Smooth muscle cell (in vitro differentiated cells): Measurements from ENCODE around the gene SERPINF2. TPM values are rescaled to one million over a fixed set of nuclear protein-coding genes. Genes with fewer than 3 reads are reported as not detected.

Experiments used
- DNase-seq: peaks from one replicate; lab custom pipeline; 2025; ENCODE audit not compliant: unreplicated experiment; lab: John Stamatoyannopoulos, UW
- H2AFZ ChIP-seq: fragments of 200-600 bp; sonication (generic); 2 replicates; pipeline ENCODE4 v1.6.0; 2016; ENCODE audit warnings: antibody characterized with exemption, low read depth, mild to moderate bottlenecking
- H3F3A ChIP-seq: fragments of 200-600 bp; sonication (generic); 2 replicates; pipeline ENCODE4 v1.6.0; 2017; ENCODE audit warnings: antibody characterized with exemption, low read depth
- H3K27ac ChIP-seq: fragments of 200-600 bp; sonication (generic); 2 replicates; pipeline ENCODE4 v1.5.1; 2016; ENCODE audit warnings: low read depth, mild to moderate bottlenecking
- H3K27me3 ChIP-seq: fragments of 200-600 bp; sonication (generic); 2 replicates; pipeline ENCODE4 v1.6.1; 2016; ENCODE audit warnings: low read depth, mild to moderate bottlenecking
- H3K36me3 ChIP-seq: fragments of 200-600 bp; sonication (generic); 2 replicates; pipeline ENCODE4 v1.5.1; 2016; ENCODE audit warnings: low read depth
- H3K4me1 ChIP-seq: fragments of 200-600 bp; sonication (generic); 2 replicates; pipeline ENCODE4 v1.5.1; 2016; ENCODE audit warnings: low read depth
- H3K4me2 ChIP-seq: fragments of 200-600 bp; sonication (generic); 2 replicates; pipeline ENCODE4 v1.6.0; 2016; ENCODE audit warnings: mild to moderate bottlenecking
- H3K4me3 ChIP-seq: fragments of 200-600 bp; sonication (generic); 2 replicates; pipeline ENCODE4 v1.5.1; 2016; ENCODE audit warnings: mild to moderate bottlenecking
- H3K79me2 ChIP-seq: fragments of 200-600 bp; sonication (generic); 2 replicates; pipeline ENCODE4 v1.6.0; 2016; ENCODE audit warnings: low read depth, mild to moderate bottlenecking
- H3K9ac ChIP-seq: fragments of 200-600 bp; sonication (generic); 2 replicates; pipeline ENCODE4 v1.6.0; 2016; ENCODE audit warnings: low read depth
- H3K9me3 ChIP-seq: fragments of 200-600 bp; sonication (generic); replicated peaks from 2 replicates; pipeline ENCODE4 v1.5.1; 2016; ENCODE audit warnings: low read depth
- H4K20me1 ChIP-seq: fragments of 200-600 bp; sonication (generic); 2 replicates; pipeline ENCODE4 v1.6.0; 2016; ENCODE audit warnings: low read depth
- WGBS: methylation state at CpG from one replicate; pipeline ENCODE4 v1.1.7; 2016; ENCODE audit warnings: low lambda C conversion rate; 5-methylcytosine and 5-hydroxymethylcytosine counted together
- polyA plus RNA-seq: library from polyadenylated mRNA; unstranded; fragments of >200 nt; fragmentation: Nextera tagmentation; extraction: Ambion mirVana; gene quantifications from 2 replicates; pipeline ENCODE4 v1.2.1, GENCODE V29; 2016
- total RNA-seq: library from RNA; depleted of rRNA; stranded (reverse); fragments of >200 nt; gene quantifications from 2 replicates; pipeline ENCODE4 v1.2.3, GENCODE V29; 2014
- TF ChIP-seq, protein P1 (sequence below): fragments of 200-600 bp; sonication (generic); IDR thresholded peaks from 2 replicates; pipeline ENCODE4 v1.5.1; 2017; ENCODE audit warnings: borderline replicate concordance, mild to moderate bottlenecking, antibody characterized with exemption; ENCODE audit not compliant: insufficient read depth, poor library complexity, severe bottlenecking

SERPINF2 gene
- total and polyA plus RNA-seq, 2 experiments from 2014 or later, result 0.18 to 0.22 TPM

DNA sequence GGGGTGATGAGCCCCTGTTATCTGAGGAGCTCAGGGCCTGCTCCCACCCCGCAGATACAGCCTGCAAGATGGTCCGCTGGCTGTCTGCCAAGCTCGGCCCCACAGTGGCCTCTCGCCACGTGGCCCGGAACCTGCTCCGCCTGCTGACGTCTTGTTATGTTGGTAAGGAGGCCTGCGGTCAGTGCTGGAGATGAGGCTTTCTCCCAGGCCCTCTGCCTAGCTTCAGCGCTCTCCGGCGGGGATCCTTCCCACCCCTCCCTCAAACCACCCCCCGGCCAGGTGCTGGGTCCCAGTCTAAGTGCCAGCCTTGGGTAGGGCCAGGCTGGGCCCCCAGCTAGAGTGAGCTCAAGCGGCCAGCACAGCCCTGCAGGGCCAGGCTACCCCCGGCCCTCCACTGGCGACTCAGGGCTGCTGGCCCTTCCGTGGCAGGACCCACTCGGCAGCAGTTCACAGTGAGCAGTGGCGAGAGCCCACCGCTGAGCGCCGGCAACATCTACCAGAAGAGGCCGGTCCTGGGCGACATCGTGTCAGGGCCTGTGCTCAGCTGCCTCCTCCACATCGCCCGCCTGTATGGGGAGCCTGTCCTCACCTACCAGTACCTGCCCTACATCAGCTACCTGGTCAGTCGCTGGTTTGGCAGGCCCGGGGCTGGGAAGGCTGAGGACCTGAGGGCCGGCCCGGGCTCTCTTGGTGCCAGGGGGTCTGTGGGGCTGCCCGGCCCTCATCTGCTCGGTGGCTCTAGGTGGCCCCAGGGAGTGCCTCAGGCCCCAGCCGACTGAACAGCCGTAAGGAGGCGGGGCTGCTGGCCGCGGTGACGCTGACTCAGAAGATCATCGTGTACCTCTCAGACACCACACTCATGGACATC lies 12.1 kb upstream of the SERPINF2 start:
- Histone ChIP-seq H4K20me1 (no peaks in the 10 kb centered on the region), H2AFZ (no peak overlapping the region), H3K27me3 (no peaks in the 10 kb centered on the region), H3K36me3 (no peaks in the 10 kb centered on the region), H3K27ac (peak overlapping the region; percentile 44), H3K9me3 (no peaks in the 10 kb centered on the region), H3K4me1 (no peaks in the 10 kb centered on the region), H3K9ac (peak overlapping the region; percentile 29), H3K4me2 (no peak overlapping the region), H3K4me3 (no peak overlapping the region), H3F3A (no peaks in the 10 kb centered on the region), H3K79me2 (no peaks in the 10 kb centered on the region)
- TF ChIP-seq, protein P1, sequence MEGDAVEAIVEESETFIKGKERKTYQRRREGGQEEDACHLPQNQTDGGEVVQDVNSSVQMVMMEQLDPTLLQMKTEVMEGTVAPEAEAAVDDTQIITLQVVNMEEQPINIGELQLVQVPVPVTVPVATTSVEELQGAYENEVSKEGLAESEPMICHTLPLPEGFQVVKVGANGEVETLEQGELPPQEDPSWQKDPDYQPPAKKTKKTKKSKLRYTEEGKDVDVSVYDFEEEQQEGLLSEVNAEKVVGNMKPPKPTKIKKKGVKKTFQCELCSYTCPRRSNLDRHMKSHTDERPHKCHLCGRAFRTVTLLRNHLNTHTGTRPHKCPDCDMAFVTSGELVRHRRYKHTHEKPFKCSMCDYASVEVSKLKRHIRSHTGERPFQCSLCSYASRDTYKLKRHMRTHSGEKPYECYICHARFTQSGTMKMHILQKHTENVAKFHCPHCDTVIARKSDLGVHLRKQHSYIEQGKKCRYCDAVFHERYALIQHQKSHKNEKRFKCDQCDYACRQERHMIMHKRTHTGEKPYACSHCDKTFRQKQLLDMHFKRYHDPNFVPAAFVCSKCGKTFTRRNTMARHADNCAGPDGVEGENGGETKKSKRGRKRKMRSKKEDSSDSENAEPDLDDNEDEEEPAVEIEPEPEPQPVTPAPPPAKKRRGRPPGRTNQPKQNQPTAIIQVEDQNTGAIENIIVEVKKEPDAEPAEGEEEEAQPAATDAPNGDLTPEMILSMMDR, result no peak
- DNase-seq, result no peak
- 85% methylated on average over 39 of the region's 40 CpGs for WGBS

DNA sequence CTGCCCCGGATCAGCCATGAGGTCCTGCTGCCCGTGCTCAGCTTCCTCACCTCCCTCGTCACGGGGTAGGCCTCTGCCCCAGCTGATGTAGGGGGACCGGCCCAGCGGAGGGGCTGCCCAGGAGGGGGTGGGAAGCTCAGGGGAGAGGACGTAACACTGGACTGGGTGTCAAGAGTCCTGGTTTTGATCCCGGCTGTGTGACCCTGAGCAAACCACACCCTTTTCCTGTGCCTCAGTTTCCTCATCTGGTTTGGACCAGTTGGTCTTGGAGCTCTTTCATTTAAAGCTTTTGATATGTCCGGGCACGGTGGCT lies 11.5 kb upstream of the SERPINF2 start:
- peak overlapping the region; percentile 44 for H3K27ac ChIP-seq

GRCh38 chr17:1732241-1732832 lies 10.3 kb upstream of the SERPINF2 start:
- peaks cover 4% of the 10 kb centered on the region for H3K4me1 ChIP-seq
- no peaks in the 10 kb centered on the region for H3F3A ChIP-seq
- WGBS, result 93% methylated on average over 18 of the region's 22 CpGs
- H3K9ac ChIP-seq, result no peak overlapping the region
- no peak overlapping the region for H3K4me2 ChIP-seq
- no peak overlapping the region for H3K27ac ChIP-seq
- TF ChIP-seq, protein P1, result no peak
- H3K9me3 ChIP-seq, result no peaks in the 10 kb centered on the region
- H3K79me2 ChIP-seq, result no peaks in the 10 kb centered on the region
- H2AFZ ChIP-seq, result no peak overlapping the region
- no peaks in the 10 kb centered on the region for H3K36me3 ChIP-seq
- H4K20me1 ChIP-seq, result no peaks in the 10 kb centered on the region
- H3K4me3 ChIP-seq, result no peak overlapping the region
- no peak for DNase-seq
- H3K27me3 ChIP-seq, result no peaks in the 10 kb centered on the region

More for the DNA sequence above, 11.5 kb upstream of the SERPINF2 start:
- H3K4me2 ChIP-seq, result no peak overlapping the region
- no peak overlapping the region for H3K4me3 ChIP-seq
- H3F3A ChIP-seq, result no peaks in the 10 kb centered on the region
- no peaks in the 10 kb centered on the region for H3K36me3 ChIP-seq
- peaks cover 1% of the 10 kb centered on the region for H3K4me1 ChIP-seq
- H2AFZ ChIP-seq, result no peak overlapping the region
- H3K27me3 ChIP-seq, result no peaks in the 10 kb centered on the region
- H4K20me1 ChIP-seq, result no peaks in the 10 kb centered on the region
- WGBS, result 88% methylated on average over 10 of the region's 10 CpGs
- H3K9ac ChIP-seq, result no peak overlapping the region
- H3K9me3 ChIP-seq, result no peaks in the 10 kb centered on the region
- TF ChIP-seq, protein P1, result no peak
- no peaks in the 10 kb centered on the region for H3K79me2 ChIP-seq
- no peak for DNase-seq
